HepG2 (cell line): ENCODE measurements around the gene PEX5.

ENCODE experiments used
- CEBPB ChIP-seq: IDR thresholded peaks from 2 replicates; pipeline ENCODE4 v1.6.1; 2011; ENCODE audit warnings: low read depth, low read length, improper control_type of control experiment, borderline replicate concordance
- GABPA ChIP-seq, 2 experiments: IDR thresholded peaks; 2 replicates each; pipeline ENCODE4 v1.6.1; 2011 to 2016; ENCODE audit warnings: low read depth in 2 of 2, low read length in 1 of 2, missing biosample characterization in 1 of 2, missing genetic modification characterization in 1 of 2
- KLF6 ChIP-seq: IDR thresholded peaks from 2 replicates; pipeline ENCODE4 v1.8.0; 2016; ENCODE audit warnings: missing biosample characterization, missing genetic modification reagents
- MAFF ChIP-seq: IDR thresholded peaks from 2 replicates; pipeline ENCODE4 v1.6.1; 2011; ENCODE audit warnings: low read depth, low read length, improper control_type of control experiment
- RNF2 ChIP-seq: fragments of 450-650 bp; conservative IDR thresholded peaks from 2 replicates; pipeline ENCODE4 v1.6.1; 2016; ENCODE audit warnings: low read depth
- SIX4 ChIP-seq: sonication (generic); formaldehyde crosslinking; IDR thresholded peaks from 2 replicates; pipeline ENCODE4 v1.4.0; 2020; ENCODE audit warnings: missing genetic modification reagents
- ZNF569 ChIP-seq: sonication (generic); formaldehyde crosslinking; IDR thresholded peaks from 2 replicates; pipeline ENCODE4 v1.5.0; 2020; ENCODE audit warnings: mild to moderate bottlenecking, missing genetic modification reagents, moderate library complexity, borderline replicate concordance
- ZNF703 ChIP-seq: sonication (generic); formaldehyde crosslinking; IDR thresholded peaks from 2 replicates; pipeline ENCODE4 v1.5.1; 2020; ENCODE audit warnings: missing genetic modification reagents, mild to moderate bottlenecking, moderate library complexity, borderline replicate concordance
- TF ChIP-seq, protein P1 (sequence below), 2 experiments: sonication (generic) in 1 of 2; formaldehyde crosslinking in 1 of 2; IDR thresholded peaks; 2 replicates each; pipeline versions ENCODE4 v1.5.1 to v1.6.1; 2011 to 2020; ENCODE audit warnings: borderline replicate concordance in 1 of 2, low read depth in 1 of 2, low read length in 1 of 2, mild to moderate bottlenecking in 1 of 2, missing genetic modification reagents in 1 of 2, moderate library complexity in 1 of 2
- TF ChIP-seq, protein P2 (sequence below): sonication (generic); formaldehyde crosslinking; IDR thresholded peaks from one replicate; pipeline ENCODE4 v1.5.1; 2020; ENCODE audit warnings: mild to moderate bottlenecking, missing genetic modification reagents; ENCODE audit errors: not compliant biosample characterization

DNA sequence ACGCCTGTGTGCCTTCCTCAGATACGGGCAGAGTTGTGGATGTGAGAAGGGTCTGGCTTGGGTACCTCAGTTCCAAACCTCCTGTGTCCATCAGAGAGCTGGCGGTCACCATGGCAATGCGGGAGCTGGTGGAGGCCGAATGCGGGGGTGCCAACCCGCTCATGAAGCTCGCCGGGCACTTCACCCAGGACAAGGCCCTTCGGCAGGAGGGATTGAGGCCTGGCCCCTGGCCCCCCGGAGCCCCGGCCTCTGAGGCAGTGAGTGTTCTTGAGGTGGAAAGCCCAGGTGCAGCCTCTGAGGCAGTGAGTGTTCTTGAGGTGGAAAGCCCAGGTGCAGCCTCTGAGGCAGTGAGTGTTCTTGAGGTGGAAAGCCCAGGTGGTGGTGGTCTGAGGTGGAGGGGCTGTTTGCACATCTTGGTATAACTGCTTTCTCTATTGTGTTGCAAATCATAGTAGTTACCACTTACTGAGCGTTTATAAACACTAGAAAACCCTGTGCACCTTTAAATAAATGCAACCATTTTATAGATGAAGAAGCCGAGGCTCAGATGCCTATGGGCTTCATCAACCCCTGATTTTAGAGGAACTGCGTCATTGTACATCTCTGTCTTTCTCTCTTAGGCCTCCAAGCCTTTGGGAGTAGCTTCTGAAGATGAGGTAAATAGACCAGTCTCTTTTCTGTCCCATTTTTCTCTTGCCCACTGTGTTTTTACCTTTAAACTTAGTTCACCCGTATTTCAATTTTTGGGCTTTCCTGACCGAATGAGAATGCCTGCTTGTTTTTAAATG is 976 bp downstream of the PEX5 start:
- TF ChIP-seq RNF2 = no peak
- TF ChIP-seq KLF6 (CRISPR knock-in tag) = no peak
- TF ChIP-seq GABPA (IDR thresholded peaks at IDR 0.05; ENCODE audit: low read depth, low read length) = no peak
- no peak for TF ChIP-seq GABPA (CRISPR knock-in tag; IDR thresholded peaks at IDR 0.05; ENCODE audit: low read depth)
- TF ChIP-seq, protein P1, sequence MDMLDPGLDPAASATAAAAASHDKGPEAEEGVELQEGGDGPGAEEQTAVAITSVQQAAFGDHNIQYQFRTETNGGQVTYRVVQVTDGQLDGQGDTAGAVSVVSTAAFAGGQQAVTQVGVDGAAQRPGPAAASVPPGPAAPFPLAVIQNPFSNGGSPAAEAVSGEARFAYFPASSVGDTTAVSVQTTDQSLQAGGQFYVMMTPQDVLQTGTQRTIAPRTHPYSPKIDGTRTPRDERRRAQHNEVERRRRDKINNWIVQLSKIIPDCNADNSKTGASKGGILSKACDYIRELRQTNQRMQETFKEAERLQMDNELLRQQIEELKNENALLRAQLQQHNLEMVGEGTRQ (IDR thresholded peaks at IDR 0.05; ENCODE audit: low read depth, low read length) = no peak
- TF ChIP-seq, protein P1 (CRISPR knock-in tag; IDR thresholded peaks at IDR 0.05; ENCODE audit: borderline replicate concordance) = no peak
- no peak for TF ChIP-seq SIX4 (CRISPR knock-in tag)
- TF ChIP-seq, protein P2, sequence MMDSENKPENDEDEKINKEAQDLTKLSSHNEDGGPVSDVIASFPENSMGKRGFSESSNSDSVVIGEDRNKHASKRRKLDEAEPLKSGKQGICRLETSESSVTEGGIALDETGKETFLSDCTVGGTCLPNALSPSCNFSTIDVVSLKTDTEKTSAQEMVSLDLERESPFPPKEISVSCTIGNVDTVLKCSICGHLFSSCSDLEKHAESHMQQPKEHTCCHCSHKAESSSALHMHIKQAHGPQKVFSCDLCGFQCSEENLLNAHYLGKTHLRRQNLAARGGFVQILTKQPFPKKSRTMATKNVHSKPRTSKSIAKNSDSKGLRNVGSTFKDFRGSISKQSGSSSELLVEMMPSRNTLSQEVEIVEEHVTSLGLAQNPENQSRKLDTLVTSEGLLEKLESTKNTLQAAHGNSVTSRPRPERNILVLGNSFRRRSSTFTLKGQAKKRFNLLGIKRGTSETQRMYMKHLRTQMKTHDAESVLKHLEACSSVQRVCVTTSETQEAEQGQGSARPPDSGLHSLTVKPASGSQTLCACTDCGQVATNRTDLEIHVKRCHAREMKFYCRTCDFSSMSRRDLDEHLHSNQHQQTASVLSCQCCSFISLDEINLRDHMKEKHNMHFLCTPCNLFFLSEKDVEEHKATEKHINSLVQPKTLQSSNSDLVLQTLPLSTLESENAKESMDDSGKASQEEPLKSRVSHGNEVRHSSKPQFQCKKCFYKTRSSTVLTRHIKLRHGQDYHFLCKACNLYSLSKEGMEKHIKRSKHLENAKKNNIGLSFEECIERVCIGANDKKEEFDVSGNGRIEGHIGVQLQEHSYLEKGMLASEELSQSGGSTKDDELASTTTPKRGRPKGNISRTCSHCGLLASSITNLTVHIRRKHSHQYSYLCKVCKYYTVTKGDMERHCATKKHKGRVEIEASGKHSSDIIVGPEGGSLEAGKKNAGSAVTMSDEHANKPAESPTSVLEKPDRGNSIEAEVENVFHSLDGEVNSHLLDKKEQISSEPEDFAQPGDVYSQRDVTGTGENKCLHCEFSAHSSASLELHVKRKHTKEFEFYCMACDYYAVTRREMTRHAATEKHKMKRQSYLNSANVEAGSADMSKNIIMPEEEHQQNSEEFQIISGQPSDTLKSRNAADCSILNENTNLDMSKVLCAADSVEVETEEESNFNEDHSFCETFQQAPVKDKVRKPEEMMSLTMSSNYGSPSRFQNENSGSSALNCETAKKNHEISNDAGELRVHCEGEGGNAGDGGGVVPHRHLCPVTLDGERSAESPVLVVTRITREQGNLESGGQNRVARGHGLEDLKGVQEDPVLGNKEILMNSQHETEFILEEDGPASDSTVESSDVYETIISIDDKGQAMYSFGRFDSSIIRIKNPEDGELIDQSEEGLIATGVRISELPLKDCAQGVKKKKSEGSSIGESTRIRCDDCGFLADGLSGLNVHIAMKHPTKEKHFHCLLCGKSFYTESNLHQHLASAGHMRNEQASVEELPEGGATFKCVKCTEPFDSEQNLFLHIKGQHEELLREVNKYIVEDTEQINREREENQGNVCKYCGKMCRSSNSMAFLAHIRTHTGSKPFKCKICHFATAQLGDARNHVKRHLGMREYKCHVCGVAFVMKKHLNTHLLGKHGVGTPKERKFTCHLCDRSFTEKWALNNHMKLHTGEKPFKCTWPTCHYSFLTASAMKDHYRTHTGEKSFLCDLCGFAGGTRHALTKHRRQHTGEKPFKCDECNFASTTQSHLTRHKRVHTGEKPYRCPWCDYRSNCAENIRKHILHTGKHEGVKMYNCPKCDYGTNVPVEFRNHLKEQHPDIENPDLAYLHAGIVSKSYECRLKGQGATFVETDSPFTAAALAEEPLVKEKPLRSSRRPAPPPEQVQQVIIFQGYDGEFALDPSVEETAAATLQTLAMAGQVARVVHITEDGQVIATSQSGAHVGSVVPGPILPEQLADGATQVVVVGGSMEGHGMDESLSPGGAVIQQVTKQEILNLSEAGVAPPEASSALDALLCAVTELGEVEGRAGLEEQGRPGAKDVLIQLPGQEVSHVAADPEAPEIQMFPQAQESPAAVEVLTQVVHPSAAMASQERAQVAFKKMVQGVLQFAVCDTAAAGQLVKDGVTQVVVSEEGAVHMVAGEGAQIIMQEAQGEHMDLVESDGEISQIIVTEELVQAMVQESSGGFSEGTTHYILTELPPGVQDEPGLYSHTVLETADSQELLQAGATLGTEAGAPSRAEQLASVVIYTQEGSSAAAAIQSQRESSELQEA (CRISPR knock-in tag) = no peak
- no peak for TF ChIP-seq MAFF
- TF ChIP-seq ZNF569 (CRISPR knock-in tag) = no peak
- TF ChIP-seq ZNF703 (CRISPR knock-in tag) = no peak
- TF ChIP-seq CEBPB = no peak
